Activated CD4-positive, alpha-beta T cell treated with anti-CD3 and anti-CD28 coated beads, Interleukin-2, amount 10 ng/mL, durations not matched to agents 24 days and 14 days (primary cell): ENCODE measurements around the gene RASSF5. TPM values are rescaled to one million over a fixed set of nuclear protein-coding genes. Genes with fewer than 3 reads are reported as not detected.

Source experiments
- DNase-seq: peaks from one replicate; pipeline ENCODE4 v3.0.0; 2022
- H3K27ac Mint-ChIP-seq: one replicate; pipeline ENCODE4 v1.8.0; 2022; ENCODE audit warnings: mild to moderate bottlenecking, mixed read lengths
- H3K27me3 Mint-ChIP-seq: one replicate; pipeline ENCODE4 v1.8.0; 2022; ENCODE audit warnings: mixed read lengths
- H3K36me3 Mint-ChIP-seq: one replicate; pipeline ENCODE4 v1.8.0; 2022; ENCODE audit warnings: low read depth, mild to moderate bottlenecking, mixed read lengths
- H3K4me1 Mint-ChIP-seq: one replicate; pipeline ENCODE4 v1.8.0; 2021; ENCODE audit warnings: mixed read lengths
- H3K4me3 Mint-ChIP-seq: one replicate; pipeline ENCODE4 v1.8.0; 2022; ENCODE audit warnings: mild to moderate bottlenecking, moderate library complexity, mixed read lengths
- H3K9me3 Mint-ChIP-seq: one replicate; pipeline ENCODE4 v1.8.0; 2021; ENCODE audit warnings: mixed read lengths
- intact Hi-C: fragments of 100-400 bp; cut with micrococcal nuclease; formaldehyde crosslinking; loops from one replicate; pipeline ENCODE4 v1.15.1; 2023
- total RNA-seq: library from RNA; stranded (reverse); gene quantifications from 2 replicates; pipeline ENCODE4 v1.2.3, GENCODE V29; 2022

Gene RASSF5
- total RNA-seq, 1 donor from 2014 or later = 193 TPM

GRCh38 chr1:206508130-206508889 lies 979 bp downstream of the RASSF5 start:
- Mint-ChIP-seq H3K9me3 (no peaks in the 10 kb centered on the region), H3K4me1 (peaks cover 39% of the 10 kb centered on the region), H3K4me3 (peak overlapping the region; percentile 73), H3K27ac (peak overlapping the region; percentile 58), H3K27me3 (peaks cover 22% of the 10 kb centered on the region), H3K36me3 (peaks cover 10% of the 10 kb centered on the region)
- no peak for DNase-seq
- intact Hi-C loops = loop anchor here (5.0 kb wide), 1 partner anchor 41 kb away; no protein-coding TSS in a partner anchor

GRCh38 chr1:206508956-206509355 lies 1.6 kb downstream of the RASSF5 start:
- no peak for DNase-seq
- Mint-ChIP-seq H3K27ac (peak overlapping the region; percentile 51), H3K9me3 (no peaks in the 10 kb centered on the region), H3K27me3 (peaks cover 22% of the 10 kb centered on the region), H3K4me1 (peaks cover 32% of the 10 kb centered on the region), H3K36me3 (peaks cover 9% of the 10 kb centered on the region), H3K4me3 (peak overlapping the region; percentile 73)
- intact Hi-C loops = loop anchor here (5.0 kb wide), 1 partner anchor 42 kb away; no protein-coding TSS in a partner anchor

- Mint-ChIP-seq H3K36me3 (peaks cover 4% of the 10 kb centered on the region), H3K9me3 (no peaks in the 10 kb centered on the region), H3K4me3 (no peak overlapping the region), H3K27ac (no peak overlapping the region), H3K27me3 (peaks cover 22% of the 10 kb centered on the region), H3K4me1 (peaks cover 25% of the 10 kb centered on the region)
- DNase-seq = no peak
- intact Hi-C loops = loop anchor here (5.0 kb wide), 1 partner anchor 42 kb away; no protein-coding TSS in a partner anchor
These were observed 2.4 kb downstream of the RASSF5 start for GRCh38 chr1:206509612-206510257.

GRCh38 chr1:206510371-206510770 lies 3.0 kb downstream of the RASSF5 start:
- DNase-seq = no peak
- Mint-ChIP-seq H3K36me3 (peaks cover 4% of the 10 kb centered on the region), H3K27me3 (peaks cover 22% of the 10 kb centered on the region), H3K4me3 (no peak overlapping the region), H3K9me3 (no peaks in the 10 kb centered on the region), H3K27ac (no peak overlapping the region), H3K4me1 (peaks cover 21% of the 10 kb centered on the region)
- intact Hi-C loops = no loop called here

GRCh38 chr1:206511362-206512057 lies 4.2 kb downstream of the RASSF5 start:
- H3K27ac Mint-ChIP-seq = no peak overlapping the region
- peaks cover 19% of the 10 kb centered on the region for H3K27me3 Mint-ChIP-seq
- no peaks in the 10 kb centered on the region for H3K9me3 Mint-ChIP-seq
- DNase-seq = no peak
- peaks cover 18% of the 10 kb centered on the region for H3K4me1 Mint-ChIP-seq
- intact Hi-C loops = no loop called here
- no peak overlapping the region for H3K4me3 Mint-ChIP-seq
- H3K36me3 Mint-ChIP-seq = peaks cover 4% of the 10 kb centered on the region

GRCh38 chr1:206512058-206512850 lies 4.9 kb downstream of the RASSF5 start:
- no peak for DNase-seq
- Mint-ChIP-seq H3K27me3 (peaks cover 19% of the 10 kb centered on the region), H3K4me3 (no peak overlapping the region), H3K9me3 (no peaks in the 10 kb centered on the region), H3K4me1 (peaks cover 16% of the 10 kb centered on the region), H3K36me3 (peaks cover 4% of the 10 kb centered on the region), H3K27ac (no peak overlapping the region)
- intact Hi-C loops = no loop called here

GRCh38 chr1:206512851-206513180 lies 5.5 kb downstream of the RASSF5 start:
- intact Hi-C loops = no loop called here
- peaks cover 19% of the 10 kb centered on the region for H3K27me3 Mint-ChIP-seq
- no peak overlapping the region for H3K27ac Mint-ChIP-seq

GRCh38 chr1:206513312-206514111 lies 6.2 kb downstream of the RASSF5 start:
- peaks cover 14% of the 10 kb centered on the region for H3K27me3 Mint-ChIP-seq
- no peaks in the 10 kb centered on the region for H3K9me3 Mint-ChIP-seq

More at GRCh38 chr1:206512851-206513180, 5.5 kb downstream of the RASSF5 start:
- Mint-ChIP-seq H3K9me3 (no peaks in the 10 kb centered on the region), H3K4me1 (peaks cover 16% of the 10 kb centered on the region), H3K4me3 (no peak overlapping the region), H3K36me3 (peaks cover 4% of the 10 kb centered on the region)
- no peak for DNase-seq

GRCh38 chr1:206514813-206515387 lies 7.6 kb downstream of the RASSF5 start:
- Mint-ChIP-seq H3K4me1 (peaks cover 7% of the 10 kb centered on the region), H3K4me3 (no peak overlapping the region), H3K36me3 (no peaks in the 10 kb centered on the region), H3K27ac (no peak overlapping the region), H3K27me3 (peaks cover under 1% of the 10 kb centered on the region), H3K9me3 (no peaks in the 10 kb centered on the region)
- no peak for DNase-seq
- intact Hi-C loops = no loop called here

More at GRCh38 chr1:206513312-206514111, 6.2 kb downstream of the RASSF5 start:
- no peak for DNase-seq
- Mint-ChIP-seq H3K27ac (no peak overlapping the region), H3K4me1 (peaks cover 13% of the 10 kb centered on the region), H3K4me3 (no peak overlapping the region), H3K36me3 (peaks cover 4% of the 10 kb centered on the region)
- intact Hi-C loops = no loop called here

- H3K4me1 Mint-ChIP-seq = peaks cover 7% of the 10 kb centered on the region
- no peak overlapping the region for H3K27ac Mint-ChIP-seq
- H3K9me3 Mint-ChIP-seq = no peaks in the 10 kb centered on the region
- no peak overlapping the region for H3K4me3 Mint-ChIP-seq
- no peaks in the 10 kb centered on the region for H3K36me3 Mint-ChIP-seq
- intact Hi-C loops = no loop called here
- DNase-seq = no peak
- no peaks in the 10 kb centered on the region for H3K27me3 Mint-ChIP-seq
These were observed 9.3 kb downstream of the RASSF5 start for GRCh38 chr1:206516728-206516990.

GRCh38 chr1:206517784-206518183 lies 10.5 kb downstream of the RASSF5 start:
- Mint-ChIP-seq H3K36me3 (no peaks in the 10 kb centered on the region), H3K27me3 (no peaks in the 10 kb centered on the region), H3K27ac (no peak overlapping the region), H3K9me3 (no peaks in the 10 kb centered on the region), H3K4me3 (no peak overlapping the region), H3K4me1 (peaks cover 4% of the 10 kb centered on the region)
- no peak for DNase-seq
- intact Hi-C loops = no loop called here

- Mint-ChIP-seq H3K4me1 (peaks cover 4% of the 10 kb centered on the region), H3K4me3 (no peak overlapping the region), H3K36me3 (no peaks in the 10 kb centered on the region), H3K27me3 (no peaks in the 10 kb centered on the region), H3K27ac (no peak overlapping the region), H3K9me3 (no peaks in the 10 kb centered on the region)
- no peak for DNase-seq
- intact Hi-C loops = no loop called here
These were observed 10.9 kb downstream of the RASSF5 start for GRCh38 chr1:206518206-206518605.

GRCh38 chr1:206518743-206519142 lies 11.4 kb downstream of the RASSF5 start:
- no peaks in the 10 kb centered on the region for H3K27me3 Mint-ChIP-seq
- no peak for DNase-seq
- peaks cover 4% of the 10 kb centered on the region for H3K4me1 Mint-ChIP-seq

More at GRCh38 chr1:206518743-206519142, 11.4 kb downstream of the RASSF5 start:
- Mint-ChIP-seq H3K27ac (no peak overlapping the region), H3K4me3 (no peak overlapping the region), H3K36me3 (no peaks in the 10 kb centered on the region), H3K9me3 (no peaks in the 10 kb centered on the region)
- intact Hi-C loops = no loop called here
